GM18498 (cell line): ENCODE results near the gene CDH26.

Source experiments
- ATAC-seq: cut with Tn5 transposase; IDR thresholded peaks from one replicate; pipeline ENCODE4 v1.9.1; 2021; ENCODE audit warnings: mild to moderate bottlenecking, moderate library complexity; ENCODE audit not compliant: unreplicated experiment

Gene CDH26

GRCh38 chr20:60010689-60011458 lies 52.7 kb downstream of the CDH26 start:
- no peak for ATAC-seq

GRCh38 chr20:60011512-60012507 lies 53.6 kb downstream of the CDH26 start:
- ATAC-seq: no peak

- ATAC-seq: no peak
Measured at GRCh38 chr20:60013296-60014139, 55.3 kb downstream of the CDH26 start.

GRCh38 chr20:60016406-60016805 lies 58.2 kb downstream of the CDH26 start:
- no peak for ATAC-seq

GRCh38 chr20:60020251-60020650 lies 62.0 kb downstream of the CDH26 start:
- no peak for ATAC-seq

GRCh38 chr20:60021104-60021503 lies 62.9 kb downstream of the CDH26 start:
- ATAC-seq: no peak

GRCh38 chr20:60022849-60023248 lies 64.6 kb downstream of the CDH26 start:
- no peak for ATAC-seq

GRCh38 chr20:60024245-60024644 lies 66.0 kb downstream of the CDH26 start:
- ATAC-seq: no peak

GRCh38 chr20:60024801-60025200 lies 66.6 kb downstream of the CDH26 start:
- no peak for ATAC-seq

GRCh38 chr20:60026010-60026409 lies 67.8 kb downstream of the CDH26 start:
- no peak for ATAC-seq

GRCh38 chr20:60030471-60030870 lies 72.2 kb downstream of the CDH26 start:
- no peak for ATAC-seq

- no peak for ATAC-seq
Measured at GRCh38 chr20:60031107-60031506, 72.9 kb downstream of the CDH26 start.

GRCh38 chr20:60034231-60035110 lies 76.2 kb downstream of the CDH26 start:
- ATAC-seq: no peak

- ATAC-seq: no peak
Measured at GRCh38 chr20:60035486-60035885, 77.3 kb downstream of the CDH26 start.

GRCh38 chr20:60036346-60036745 lies 78.1 kb downstream of the CDH26 start:
- ATAC-seq: no peak

- ATAC-seq: no peak
Measured at GRCh38 chr20:60036746-60037499, 78.7 kb downstream of the CDH26 start.

GRCh38 chr20:60038400-60039008 lies 80.3 kb downstream of the CDH26 start:
- ATAC-seq: no peak

- no peak for ATAC-seq
Measured at GRCh38 chr20:60039526-60039925, 81.3 kb downstream of the CDH26 start.
